NT2/D1 (cell line): Measurements from ENCODE around the gene FMNL2.

Experiments used
- DNase-seq: peaks from one replicate; pipeline ENCODE4 v3.0.0-alpha.2; 2011; ENCODE audit warnings: low read depth, low spot score
- H3K27me3 ChIP-seq: 2 replicates; pipeline ENCODE4 v1.6.0; 2011; ENCODE audit warnings: mild to moderate bottlenecking; ENCODE audit not compliant: insufficient read length, insufficient read depth
- H3K36me3 ChIP-seq: 2 replicates; pipeline ENCODE4 v1.6.1; 2011; ENCODE audit warnings: mild to moderate bottlenecking, low read length, mixed read lengths; ENCODE audit not compliant: insufficient read depth, insufficient read length
- H3K4me1 ChIP-seq: 2 replicates; pipeline ENCODE4 v1.5.1; 2011; ENCODE audit not compliant: insufficient read depth, insufficient read length
- H3K4me3 ChIP-seq: 2 replicates; pipeline ENCODE4 v1.5.1; 2011; ENCODE audit warnings: low read depth; ENCODE audit not compliant: insufficient read length
- H3K9ac ChIP-seq: 2 replicates; pipeline ENCODE4 v1.6.0; 2011; ENCODE audit warnings: low read depth; ENCODE audit not compliant: insufficient read length
- H3K9me3 ChIP-seq: 2 replicates; pipeline ENCODE4 v1.5.1; 2011; ENCODE audit warnings: mild to moderate bottlenecking, low read length; ENCODE audit not compliant: insufficient read depth
- SUZ12 ChIP-seq: IDR thresholded peaks from 2 replicates; pipeline ENCODE4 v1.6.1; 2011; ENCODE audit not compliant: insufficient read length, insufficient read depth; ENCODE audit errors: extremely low read depth
- YY1 ChIP-seq: IDR thresholded peaks from 2 replicates; pipeline ENCODE4 v1.6.1; 2011; ENCODE audit not compliant: insufficient read length, insufficient read depth
- ZNF274 ChIP-seq: IDR thresholded peaks from 2 replicates; pipeline ENCODE4 v1.6.1; 2011; ENCODE audit warnings: mild to moderate bottlenecking, low read depth, low read length

The FMNL2 gene

DNA sequence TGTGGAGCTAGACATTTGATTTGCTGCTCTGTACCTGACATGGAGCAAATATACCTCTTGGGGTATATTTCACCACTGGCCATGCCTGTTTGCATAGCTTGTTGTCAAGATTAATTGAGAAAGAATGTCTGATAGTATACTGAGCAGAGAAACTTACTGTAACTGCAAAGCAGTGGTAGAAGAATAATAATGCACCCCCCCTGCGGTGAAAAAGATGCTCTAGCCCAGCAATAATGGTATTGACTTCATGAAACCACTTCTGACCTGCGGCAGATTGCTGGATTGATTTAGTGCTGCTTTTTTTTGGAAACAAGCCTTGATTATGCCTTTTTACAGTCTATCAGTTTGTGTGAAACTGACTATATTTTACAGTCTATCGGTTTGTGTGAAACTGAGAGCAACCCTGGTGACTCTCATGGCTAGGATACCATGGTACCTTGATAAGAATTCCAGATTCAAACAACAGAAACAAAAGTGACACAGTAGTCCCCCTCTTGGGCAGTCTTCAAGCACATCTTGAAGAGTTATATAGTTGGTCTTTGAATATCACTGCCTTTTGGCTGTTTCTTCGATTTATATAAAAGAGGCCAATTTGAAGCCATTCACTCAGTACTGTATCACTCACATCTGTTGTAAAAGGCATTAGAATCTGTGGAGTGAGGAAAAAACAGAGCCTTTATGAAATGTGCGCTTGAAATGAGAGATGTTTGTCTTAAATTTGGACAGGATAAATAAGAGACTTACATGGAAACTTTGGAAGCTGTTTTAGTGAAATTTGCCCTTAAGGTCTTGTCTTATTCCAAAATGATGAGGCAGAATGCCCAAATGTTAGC, 102.5 kb downstream of the FMNL2 start:
- DNase-seq, result no peak
- H3K27me3 ChIP-seq, result no peaks in the 10 kb centered on the region
- no peaks in the 10 kb centered on the region for H3K9me3 ChIP-seq
- H3K4me3 ChIP-seq, result no peak overlapping the region
- H3K4me1 ChIP-seq, result no peaks in the 10 kb centered on the region
- H3K36me3 ChIP-seq, result no peaks in the 10 kb centered on the region
- H3K9ac ChIP-seq, result no peak overlapping the region
- TF ChIP-seq YY1 (no peak), SUZ12 (no peak), ZNF274 (no peak)

DNA sequence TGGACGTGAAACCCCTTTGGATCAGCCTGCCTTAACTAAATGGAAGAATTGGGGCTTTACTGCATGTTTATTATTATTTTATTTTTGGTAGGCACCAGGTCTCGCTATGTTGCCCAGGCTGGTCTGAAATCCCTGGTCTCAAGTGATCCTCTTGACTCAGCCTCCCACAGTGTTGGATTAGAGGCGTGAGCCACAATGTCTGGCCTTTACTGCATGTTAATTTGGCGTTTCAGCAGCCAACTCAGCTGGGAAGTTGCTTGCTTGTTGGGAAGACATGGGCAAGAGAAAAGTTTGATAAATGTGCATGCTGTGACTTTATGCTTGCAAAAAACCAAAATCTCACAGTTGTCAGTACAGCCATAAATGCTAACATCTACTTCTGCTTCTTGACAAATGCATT, 105.1 kb downstream of the FMNL2 start:
- Histone ChIP-seq H3K4me1 (no peaks in the 10 kb centered on the region), H3K27me3 (no peaks in the 10 kb centered on the region), H3K4me3 (no peak overlapping the region), H3K9me3 (no peaks in the 10 kb centered on the region), H3K36me3 (no peaks in the 10 kb centered on the region), H3K9ac (no peak overlapping the region)
- DNase-seq, result no peak
- no peak for TF ChIP-seq ZNF274
- no peak for TF ChIP-seq SUZ12
- no peak for TF ChIP-seq YY1

DNA sequence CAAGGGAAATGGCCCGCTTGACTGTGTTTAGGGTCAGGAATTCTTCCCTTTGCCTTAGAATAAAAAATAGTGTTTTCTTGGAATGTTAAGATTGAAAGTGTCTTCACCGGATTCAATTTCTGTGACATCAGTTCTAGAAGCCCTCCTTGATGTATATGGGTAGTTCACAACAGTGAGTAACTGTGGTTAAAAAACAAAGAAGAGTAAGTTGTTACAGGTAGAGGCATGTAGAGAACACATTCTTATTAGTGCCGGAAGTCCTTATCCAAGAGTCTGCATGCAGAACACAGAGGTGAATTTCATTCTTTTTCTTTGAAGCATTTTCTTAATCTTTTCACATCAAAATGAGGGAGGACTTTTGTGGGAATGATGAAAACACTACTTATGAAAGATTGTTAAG, 105.5 kb downstream of the FMNL2 start:
- no peaks in the 10 kb centered on the region for H3K4me1 ChIP-seq
- no peaks in the 10 kb centered on the region for H3K36me3 ChIP-seq
- H3K4me3 ChIP-seq, result no peak overlapping the region
- DNase-seq, result no peak
- H3K9me3 ChIP-seq, result no peaks in the 10 kb centered on the region
- H3K27me3 ChIP-seq, result no peaks in the 10 kb centered on the region
- TF ChIP-seq YY1 (no peak), ZNF274 (no peak), SUZ12 (no peak)
- H3K9ac ChIP-seq, result no peak overlapping the region

DNA sequence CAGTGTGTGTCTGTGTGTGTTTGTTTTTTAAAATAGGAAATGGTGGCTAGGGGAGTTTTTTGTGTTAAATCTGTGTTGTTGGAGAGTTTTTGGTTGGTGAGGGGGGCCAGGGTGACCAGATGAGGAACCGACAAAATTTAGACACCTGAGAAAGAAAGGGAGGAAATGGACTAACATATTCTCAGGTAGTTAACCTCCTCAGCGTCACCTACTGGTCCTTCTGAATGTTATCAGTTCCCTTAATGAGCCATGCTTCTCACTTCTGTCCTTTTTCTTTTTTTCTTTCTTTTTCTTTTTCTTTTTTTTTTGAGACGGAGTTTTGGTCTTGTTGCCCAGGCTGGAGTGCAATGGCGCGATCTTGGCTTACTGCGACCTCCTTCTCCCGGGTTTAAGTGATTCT, 107.0 kb downstream of the FMNL2 start:
- H3K9ac ChIP-seq, result no peak overlapping the region
- H3K9me3 ChIP-seq, result no peaks in the 10 kb centered on the region
- H3K27me3 ChIP-seq, result no peaks in the 10 kb centered on the region
- H3K4me1 ChIP-seq, result no peaks in the 10 kb centered on the region
- no peak overlapping the region for H3K4me3 ChIP-seq
- DNase-seq, result no peak
- H3K36me3 ChIP-seq, result no peaks in the 10 kb centered on the region
- TF ChIP-seq YY1 (no peak), SUZ12 (no peak), ZNF274 (no peak)

DNA sequence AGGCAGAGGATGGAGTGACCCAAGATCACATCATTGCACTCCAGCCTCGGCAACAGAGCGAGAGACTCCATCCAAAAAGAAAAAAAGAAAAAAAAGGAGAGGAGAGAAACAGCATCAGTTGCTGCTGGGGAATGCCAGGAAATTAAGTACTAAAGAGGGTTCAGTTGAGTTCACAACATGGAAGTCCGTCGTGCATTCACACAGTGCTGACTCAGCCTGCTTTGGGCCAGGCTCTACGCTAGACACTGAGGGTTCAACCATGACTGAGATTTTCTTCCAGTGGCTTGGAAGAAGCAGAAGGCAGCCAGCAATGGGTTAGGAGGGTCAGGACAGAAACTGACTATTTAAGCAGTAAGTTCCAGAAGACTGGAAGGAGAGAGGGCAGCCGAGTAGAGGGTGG, 108.8 kb downstream of the FMNL2 start:
- H3K4me1 ChIP-seq, result no peaks in the 10 kb centered on the region
- TF ChIP-seq SUZ12, result no peak
- TF ChIP-seq ZNF274, result no peak
- no peak for TF ChIP-seq YY1

DNA sequence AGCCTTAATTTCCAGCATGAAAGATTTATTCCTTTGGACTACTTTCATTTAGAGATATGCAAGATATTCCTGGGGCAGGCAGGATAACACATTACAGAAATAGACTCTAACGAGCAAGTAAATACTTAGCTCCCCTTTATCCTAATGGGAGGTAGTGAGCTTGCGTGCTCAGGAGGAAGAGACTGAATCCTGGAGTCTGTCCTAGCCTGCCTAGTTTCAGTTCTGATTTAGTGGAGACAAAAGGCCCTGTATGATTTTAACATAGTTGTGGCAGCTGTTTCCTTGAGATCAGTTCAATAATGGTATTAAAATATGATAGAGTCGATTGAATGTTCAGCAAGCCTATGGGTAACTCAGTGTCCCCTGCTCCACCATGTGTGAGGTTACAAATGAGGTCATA, 109.5 kb downstream of the FMNL2 start:
- Histone ChIP-seq H3K9me3 (no peaks in the 10 kb centered on the region), H3K4me1 (no peaks in the 10 kb centered on the region), H3K36me3 (no peaks in the 10 kb centered on the region), H3K9ac (no peak overlapping the region), H3K27me3 (no peaks in the 10 kb centered on the region), H3K4me3 (no peak overlapping the region)
- no peak for DNase-seq
- TF ChIP-seq ZNF274 (no peak), SUZ12 (no peak), YY1 (no peak)

More for the DNA sequence above, 108.8 kb downstream of the FMNL2 start:
- no peaks in the 10 kb centered on the region for H3K9me3 ChIP-seq
- H3K27me3 ChIP-seq, result no peaks in the 10 kb centered on the region
- DNase-seq, result no peak
- no peaks in the 10 kb centered on the region for H3K36me3 ChIP-seq
- no peak overlapping the region for H3K9ac ChIP-seq
- H3K4me3 ChIP-seq, result no peak overlapping the region

DNA sequence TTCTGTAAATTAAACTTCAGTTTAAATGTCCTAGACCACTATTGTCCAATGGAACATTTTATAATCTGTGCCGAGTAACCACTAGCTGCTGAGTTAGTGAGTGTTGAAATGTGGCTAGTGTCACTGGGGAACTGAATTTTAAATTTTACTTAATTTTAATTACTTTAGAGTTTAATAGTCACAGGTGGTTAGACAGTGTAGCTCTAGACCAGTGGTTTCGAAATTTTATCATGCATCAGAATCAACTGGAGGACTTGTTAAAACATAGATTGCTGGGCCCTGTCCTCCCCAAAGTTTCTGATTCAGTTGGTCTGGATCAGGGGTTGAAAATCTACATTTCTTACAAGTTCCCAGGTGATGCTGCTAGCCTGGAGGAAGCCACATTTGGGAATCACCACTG, 110.4 kb downstream of the FMNL2 start:
- TF ChIP-seq YY1 (no peak), SUZ12 (no peak), ZNF274 (no peak)
- no peak overlapping the region for H3K4me3 ChIP-seq
- no peak overlapping the region for H3K9ac ChIP-seq
- no peaks in the 10 kb centered on the region for H3K27me3 ChIP-seq
- no peaks in the 10 kb centered on the region for H3K9me3 ChIP-seq
- H3K36me3 ChIP-seq, result no peaks in the 10 kb centered on the region
- DNase-seq, result no peak
- no peaks in the 10 kb centered on the region for H3K4me1 ChIP-seq
